Uterus (tissue), 4 donors: ENCODE data around the gene KLF13. TPM values are rescaled to one million over a fixed set of nuclear protein-coding genes. Genes with fewer than 3 reads are reported as not detected.

ENCODE experiments used
- DNase-seq, 2 donors: peaks; one replicate each; pipeline ENCODE4 v3.0.0-alpha.2; 2019 to 2020
- H3K27ac ChIP-seq, 2 donors: fragments of 200-600 bp; sonication (generic); 1 replicate in 1 of 2; 2 replicates in 1 of 2; pipeline ENCODE4 v1.5.1; 2016 to 2018
- H3K27me3 ChIP-seq, 2 donors: fragments of 200-600 bp; sonication (generic); one replicate each; pipeline ENCODE4 v1.5.1; 2018 to 2019; ENCODE audit warnings: control low read depth in 1 of 2
- H3K36me3 ChIP-seq, 2 donors: fragments of 200-600 bp; sonication (generic); one replicate each; pipeline ENCODE4 v1.5.1; 2019; ENCODE audit warnings: control low read depth in 1 of 2
- H3K4me1 ChIP-seq, 2 donors: fragments of 200-600 bp; sonication (generic); one replicate each; pipeline ENCODE4 v1.5.1; 2018 to 2019; ENCODE audit warnings: control low read depth in 1 of 2
- H3K4me3 ChIP-seq, 2 donors: fragments of 200-600 bp; sonication (generic); 1 replicate in 1 of 2; 2 replicates in 1 of 2; pipeline ENCODE4 v1.5.1; 2018 to 2019; ENCODE audit warnings: mild to moderate bottlenecking in 1 of 2
- H3K9me3 ChIP-seq, 2 donors: fragments of 200-600 bp; sonication (generic); one replicate each; pipeline ENCODE4 v1.5.1; 2019; ENCODE audit warnings: control low read depth in 1 of 2
- POLR2A ChIP-seq, 2 donors: fragments of 450-650 bp; IDR thresholded peaks; one replicate each; pipeline ENCODE4 v1.6.1; 2016; ENCODE audit warnings: antibody characterized with exemption in 2 of 2, mild to moderate bottlenecking in 1 of 2, moderate library complexity in 1 of 2
- intact Hi-C: fragments of 100-400 bp; cut with DNase I; formaldehyde crosslinking; loops from one replicate; pipeline ENCODE4 v1.15.1; 2023; ENCODE audit warnings: low total_unique reads
- total RNA-seq, 4 donors: library from RNA; depleted of rRNA in 3 of 4; stranded (reverse); fragments of >200 nt in 3 of 4; gene quantifications; one replicate each; pipeline versions ENCODE4 v1.1.0 to v1.2.4, GENCODE V29; 2014 to 2023
- TF ChIP-seq, protein P1 (sequence below), 4 experiments: fragments of 200-600 bp in 2 of 4; fragments of 450-650 bp in 2 of 4; sonication (generic) in 2 of 4; IDR thresholded peaks; one replicate each; pipeline ENCODE4 v1.5.1; 2016 to 2019; ENCODE audit warnings: antibody characterized with exemption in 4 of 4, mild to moderate bottlenecking in 2 of 4, moderate library complexity in 1 of 4
- donor health status: DM: yes; HTN: yes; CAD: no.

Gene KLF13
- total RNA-seq, 4 donors from 2014 or later: 20.2 to 58.8 (median 25.7) TPM

- intact Hi-C loops: no loop called here
- DNase-seq: no peak
- no peak for TF ChIP-seq POLR2A (IDR thresholded peaks at IDR 0.05)
- TF ChIP-seq, protein P1, sequence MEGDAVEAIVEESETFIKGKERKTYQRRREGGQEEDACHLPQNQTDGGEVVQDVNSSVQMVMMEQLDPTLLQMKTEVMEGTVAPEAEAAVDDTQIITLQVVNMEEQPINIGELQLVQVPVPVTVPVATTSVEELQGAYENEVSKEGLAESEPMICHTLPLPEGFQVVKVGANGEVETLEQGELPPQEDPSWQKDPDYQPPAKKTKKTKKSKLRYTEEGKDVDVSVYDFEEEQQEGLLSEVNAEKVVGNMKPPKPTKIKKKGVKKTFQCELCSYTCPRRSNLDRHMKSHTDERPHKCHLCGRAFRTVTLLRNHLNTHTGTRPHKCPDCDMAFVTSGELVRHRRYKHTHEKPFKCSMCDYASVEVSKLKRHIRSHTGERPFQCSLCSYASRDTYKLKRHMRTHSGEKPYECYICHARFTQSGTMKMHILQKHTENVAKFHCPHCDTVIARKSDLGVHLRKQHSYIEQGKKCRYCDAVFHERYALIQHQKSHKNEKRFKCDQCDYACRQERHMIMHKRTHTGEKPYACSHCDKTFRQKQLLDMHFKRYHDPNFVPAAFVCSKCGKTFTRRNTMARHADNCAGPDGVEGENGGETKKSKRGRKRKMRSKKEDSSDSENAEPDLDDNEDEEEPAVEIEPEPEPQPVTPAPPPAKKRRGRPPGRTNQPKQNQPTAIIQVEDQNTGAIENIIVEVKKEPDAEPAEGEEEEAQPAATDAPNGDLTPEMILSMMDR (IDR thresholded peaks at IDR 0.05): no peak
- H3K27ac ChIP-seq: no peak overlapping the region
- no peaks in the 10 kb centered on the region for H3K9me3 ChIP-seq
- H3K4me3 ChIP-seq: no peak overlapping the region
- no peaks in the 10 kb centered on the region for H3K27me3 ChIP-seq
- no peaks in the 10 kb centered on the region for H3K36me3 ChIP-seq
- no peaks in the 10 kb centered on the region for H3K4me1 ChIP-seq
Observed at GRCh38 chr15:31387092-31387478, 60.5 kb downstream of the KLF13 start.

GRCh38 chr15:31387479-31388118 lies 61.0 kb downstream of the KLF13 start:
- Histone ChIP-seq H3K4me1 (no peaks in the 10 kb centered on the region), H3K27ac (peak overlapping the region in 1 of 2 donors; percentile 22), H3K4me3 (no peak overlapping the region), H3K27me3 (no peaks in the 10 kb centered on the region), H3K36me3 (no peaks in the 10 kb centered on the region), H3K9me3 (no peaks in the 10 kb centered on the region)
- intact Hi-C loops: no loop called here
- TF ChIP-seq, protein P1 (IDR thresholded peaks at IDR 0.05): no peak
- DNase-seq: no peak

DNA sequence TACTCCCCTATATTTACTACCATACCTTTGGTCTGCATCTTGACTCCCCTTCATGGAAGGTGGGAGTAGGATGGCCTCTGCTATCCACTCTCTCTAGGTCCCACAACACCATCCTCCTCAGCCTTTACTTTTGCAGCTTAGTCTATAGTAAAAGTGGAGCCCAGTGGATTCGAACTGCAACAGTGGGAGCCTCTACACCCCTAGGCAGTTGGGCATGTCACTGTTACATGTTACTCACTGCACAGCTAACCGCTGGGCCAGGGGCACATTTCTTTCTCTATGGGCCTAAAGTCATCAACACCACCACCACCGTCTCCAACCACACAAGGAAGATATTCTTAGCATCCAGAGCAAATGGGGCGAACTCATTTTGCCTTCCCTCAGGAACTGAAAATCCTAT lies 62.9 kb downstream of the KLF13 start:
- Histone ChIP-seq H3K4me1 (no peaks in the 10 kb centered on the region), H3K27me3 (no peaks in the 10 kb centered on the region), H3K36me3 (no peaks in the 10 kb centered on the region), H3K9me3 (no peaks in the 10 kb centered on the region), H3K4me3 (no peak overlapping the region), H3K27ac (no peak overlapping the region)
- DNase-seq: no peak
- intact Hi-C loops: no loop called here
- TF ChIP-seq, protein P1 (IDR thresholded peaks at IDR 0.05): no peak
- TF ChIP-seq POLR2A (IDR thresholded peaks at IDR 0.05): no peak

- intact Hi-C loops: no loop called here
- TF ChIP-seq, protein P1 (IDR thresholded peaks at IDR 0.05): no peak
- TF ChIP-seq POLR2A (IDR thresholded peaks at IDR 0.05): no peak
- Histone ChIP-seq H3K27me3 (no peaks in the 10 kb centered on the region), H3K4me3 (no peak overlapping the region), H3K36me3 (no peaks in the 10 kb centered on the region), H3K27ac (peak overlapping the region; percentile 65 to 90), H3K9me3 (no peaks in the 10 kb centered on the region), H3K4me1 (no peaks in the 10 kb centered on the region)
- DNase-seq: no peak
Observed at GRCh38 chr15:31390029-31390428, 63.4 kb downstream of the KLF13 start.

GRCh38 chr15:31390777-31391486 lies 64.3 kb downstream of the KLF13 start:
- Histone ChIP-seq H3K4me1 (no peaks in the 10 kb centered on the region), H3K9me3 (no peaks in the 10 kb centered on the region), H3K4me3 (peak overlapping the region; percentile 59 to 82), H3K27ac (peak overlapping the region; percentile 90 to 97), H3K27me3 (no peaks in the 10 kb centered on the region), H3K36me3 (no peaks in the 10 kb centered on the region)
- no peak for TF ChIP-seq POLR2A (IDR thresholded peaks at IDR 0.05)
- intact Hi-C loops: no loop called here
- no peak for DNase-seq
